Stimulated activated CD4-positive, alpha-beta T cell treated with anti-CD3 and anti-CD28 coated beads, TNF-alpha, amount 100 ng/mL, for 4 hours (primary cell): ENCODE results near the gene ALDH1B1.

Experiments
- DNase-seq, 3 experiments: peaks; one replicate each; pipeline ENCODE4 v3.0.0-alpha.2; 2020; ENCODE audit warnings: low read depth in 3 of 3

Gene ALDH1B1

DNA sequence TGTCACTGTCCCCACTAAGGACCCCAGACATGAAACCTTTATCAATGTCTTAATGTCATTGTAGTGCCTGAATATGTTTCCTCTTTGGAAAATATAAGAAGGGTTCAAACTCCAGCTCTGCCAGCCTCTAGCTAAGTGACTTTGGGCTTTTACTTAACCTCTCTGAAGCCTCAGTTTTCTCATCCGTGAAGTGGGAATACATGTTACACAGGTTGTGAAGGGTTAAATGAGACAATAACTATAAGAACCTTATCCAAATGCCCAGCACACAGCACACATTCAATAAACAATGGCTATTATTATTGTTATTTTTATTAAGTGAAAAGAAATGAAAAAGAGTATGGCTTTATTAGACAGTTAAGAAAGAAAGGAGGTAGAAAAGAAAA lies 47.4 kb downstream of the ALDH1B1 start:
- DNase-seq, result no peak

- DNase-seq, result no peak
Observed at GRCh38 chr9:38440516-38440915, 48.0 kb downstream of the ALDH1B1 start.

- no peak for DNase-seq
Observed at GRCh38 chr9:38441347-38442085, 49.0 kb downstream of the ALDH1B1 start.

GRCh38 chr9:38442473-38443096 lies 50.1 kb downstream of the ALDH1B1 start:
- DNase-seq, result no peak

DNA sequence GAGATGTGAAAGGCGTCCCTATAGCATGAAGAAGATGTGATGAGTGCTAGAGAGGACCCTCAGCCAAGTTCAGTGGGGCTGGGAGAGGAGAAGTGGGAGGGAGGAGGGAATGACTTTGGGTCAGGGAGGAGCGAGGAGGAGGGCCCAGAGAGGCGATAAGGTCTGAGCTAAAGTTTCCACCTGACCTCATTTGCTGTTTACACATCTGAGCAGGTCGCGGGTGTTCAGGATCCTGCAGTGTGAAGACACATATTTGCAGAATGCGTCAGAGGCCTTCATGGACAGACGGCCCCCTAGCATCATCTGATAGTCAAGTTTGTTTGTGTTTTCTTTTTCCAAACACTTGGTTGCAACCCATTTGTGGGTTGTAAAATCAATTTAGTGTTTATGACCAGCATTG lies 50.7 kb downstream of the ALDH1B1 start:
- DNase-seq, result no peak

GRCh38 chr9:38443597-38443996 lies 51.1 kb downstream of the ALDH1B1 start:
- DNase-seq, result no peak

DNA sequence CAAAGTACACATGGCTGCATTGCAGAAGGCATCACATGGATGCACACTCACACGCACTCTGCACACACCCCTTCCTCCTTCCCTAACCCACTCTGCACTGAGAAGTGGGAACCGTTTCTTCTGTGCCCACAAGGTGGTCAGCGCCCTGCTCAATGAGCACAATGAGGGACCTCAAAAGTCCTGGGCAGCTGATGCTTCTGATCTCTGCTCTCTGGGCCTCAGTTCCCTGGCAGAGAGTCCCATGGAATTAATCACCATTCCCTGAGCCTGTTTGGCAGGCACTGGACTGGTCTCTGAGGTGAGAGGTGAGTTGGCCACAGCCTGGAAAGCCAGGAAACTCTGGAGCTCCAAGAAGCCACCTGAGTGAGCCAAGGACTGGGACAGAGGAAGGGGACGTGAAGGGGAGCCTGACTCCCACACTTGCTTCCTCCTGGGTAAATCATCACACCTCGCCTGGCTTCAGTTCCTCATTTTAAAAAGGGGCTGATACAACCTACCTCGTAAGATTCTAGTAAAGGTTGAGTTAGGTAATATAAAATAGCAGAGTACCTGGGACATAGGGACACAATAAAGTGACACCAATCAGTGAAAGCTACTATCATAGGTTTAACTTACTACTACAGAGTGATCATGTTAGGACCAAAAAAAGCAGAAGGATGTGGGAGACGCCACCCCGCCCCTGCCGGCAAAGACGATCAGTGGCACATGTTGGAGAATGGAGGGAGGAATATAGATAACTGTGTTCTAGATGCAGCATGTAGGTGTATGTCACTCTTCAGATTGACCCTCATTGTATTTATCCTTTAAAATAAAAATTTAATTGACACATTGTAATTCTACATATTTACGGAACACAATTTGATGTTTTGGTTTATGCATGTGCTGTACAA lies 52.9 kb downstream of the ALDH1B1 start:
- no peak for DNase-seq

DNA sequence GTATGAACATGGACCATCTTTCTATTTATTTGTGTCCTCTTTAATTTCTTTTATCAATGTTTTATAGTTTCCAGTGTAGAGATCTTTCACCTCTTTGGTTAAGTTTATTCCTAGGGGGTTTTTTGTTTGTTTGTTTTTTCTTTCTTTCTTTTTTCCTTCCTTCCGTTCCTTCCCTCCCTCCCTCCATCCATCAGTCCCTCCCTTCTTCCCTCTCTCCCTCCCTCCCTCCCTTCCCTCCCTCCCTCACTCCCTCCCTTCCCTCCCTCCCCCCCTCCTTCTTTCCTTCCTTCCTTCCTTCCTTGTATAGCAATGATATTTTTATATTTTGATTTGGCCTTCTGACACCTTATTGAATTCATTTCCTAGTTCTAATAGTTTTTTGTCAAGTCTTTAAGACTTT lies 55.2 kb downstream of the ALDH1B1 start:
- no peak for DNase-seq
